ENCODE data around the gene RFNG.

- TF ChIP-seq CTCF (IDR thresholded peaks at IDR 0.05) (no peak), POLR2AphosphoS5 (IDR thresholded peaks at IDR 0.05) (no peak)
Observed at GRCh38 chr17:82087961-82088837, 36.6 kb upstream of the RFNG start.

Measured in suprapubic skin (tissue), 3 donors.